HFF-Myc (cell line): ENCODE results near the gene DDR2.

ENCODE experiments used
- DNase-seq: peaks from one replicate; pipeline ENCODE4 v3.0.0-alpha.2; 2011; ENCODE audit warnings: low read depth; ENCODE audit errors: extremely low read depth
- H3K4me3 ChIP-seq: replicated peaks from 2 replicates; pipeline ENCODE4 v1.5.1; 2011; ENCODE audit warnings: low read depth, mild to moderate bottlenecking, control low read depth, low read length
- TF ChIP-seq, protein P1 (sequence below): IDR thresholded peaks from 2 replicates; pipeline ENCODE4 v1.5.1; 2012; ENCODE audit warnings: mild to moderate bottlenecking, low read depth, low read length, control low read depth; ENCODE audit errors: missing control alignments

DDR2 gene

DNA sequence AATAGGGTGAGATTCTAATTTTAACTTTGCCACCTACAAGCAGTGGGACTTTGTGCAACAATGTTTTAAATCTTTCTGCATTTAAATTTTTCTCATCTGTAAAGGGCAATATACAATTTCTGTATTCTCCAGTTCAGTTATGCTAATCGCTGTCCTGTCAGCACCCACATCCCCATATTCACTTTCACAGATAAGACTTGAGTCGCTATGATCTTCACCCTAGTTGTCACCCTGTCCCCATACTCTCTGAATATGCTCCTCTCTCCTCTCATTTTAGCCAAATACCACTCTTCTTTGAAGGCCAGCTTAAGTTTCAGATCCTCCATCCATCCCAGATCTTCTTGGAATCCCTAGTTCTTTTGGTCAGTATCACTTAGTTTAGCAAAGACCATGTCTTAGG is 8.8 kb downstream of the DDR2 start:
- H3K4me3 ChIP-seq = no peak overlapping the region
- no peak for DNase-seq
- TF ChIP-seq, protein P1, sequence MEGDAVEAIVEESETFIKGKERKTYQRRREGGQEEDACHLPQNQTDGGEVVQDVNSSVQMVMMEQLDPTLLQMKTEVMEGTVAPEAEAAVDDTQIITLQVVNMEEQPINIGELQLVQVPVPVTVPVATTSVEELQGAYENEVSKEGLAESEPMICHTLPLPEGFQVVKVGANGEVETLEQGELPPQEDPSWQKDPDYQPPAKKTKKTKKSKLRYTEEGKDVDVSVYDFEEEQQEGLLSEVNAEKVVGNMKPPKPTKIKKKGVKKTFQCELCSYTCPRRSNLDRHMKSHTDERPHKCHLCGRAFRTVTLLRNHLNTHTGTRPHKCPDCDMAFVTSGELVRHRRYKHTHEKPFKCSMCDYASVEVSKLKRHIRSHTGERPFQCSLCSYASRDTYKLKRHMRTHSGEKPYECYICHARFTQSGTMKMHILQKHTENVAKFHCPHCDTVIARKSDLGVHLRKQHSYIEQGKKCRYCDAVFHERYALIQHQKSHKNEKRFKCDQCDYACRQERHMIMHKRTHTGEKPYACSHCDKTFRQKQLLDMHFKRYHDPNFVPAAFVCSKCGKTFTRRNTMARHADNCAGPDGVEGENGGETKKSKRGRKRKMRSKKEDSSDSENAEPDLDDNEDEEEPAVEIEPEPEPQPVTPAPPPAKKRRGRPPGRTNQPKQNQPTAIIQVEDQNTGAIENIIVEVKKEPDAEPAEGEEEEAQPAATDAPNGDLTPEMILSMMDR = no peak

DNA sequence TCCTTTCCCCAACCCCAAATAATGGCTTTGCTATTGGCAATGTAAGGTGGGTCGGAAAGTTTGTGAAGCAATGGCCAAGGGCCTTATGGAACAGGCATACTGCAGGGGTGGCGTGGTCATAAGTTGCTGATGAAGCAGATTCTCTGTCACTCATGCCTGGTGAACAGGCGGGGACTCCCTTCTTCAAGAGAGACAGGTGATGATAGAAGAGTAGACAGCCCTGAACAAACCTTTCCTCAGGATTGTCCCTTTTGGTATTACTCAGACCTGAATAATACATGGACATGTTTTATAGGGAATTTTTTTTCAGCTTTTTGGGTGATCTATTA is 12.7 kb downstream of the DDR2 start:
- no peak for DNase-seq
- H3K4me3 ChIP-seq = no peak overlapping the region
- TF ChIP-seq, protein P1 = no peak

DNA sequence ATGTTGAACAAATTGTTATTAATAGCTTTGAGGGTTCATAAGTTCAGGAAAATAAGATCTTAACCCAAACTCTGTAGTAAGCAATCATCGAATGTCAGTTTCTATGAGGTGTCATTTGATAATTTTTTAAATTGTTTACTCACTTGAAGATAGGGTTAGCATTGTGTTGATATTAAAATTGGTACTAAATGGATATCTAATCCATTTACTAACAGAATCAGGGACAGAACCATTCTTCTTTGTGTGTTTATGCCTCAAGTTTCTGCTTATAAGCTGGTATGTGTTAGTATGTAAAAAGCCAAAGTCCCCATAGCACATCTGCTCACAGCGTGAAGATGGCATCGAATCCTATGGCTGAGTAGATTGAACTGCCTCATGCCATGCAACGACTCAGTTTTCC is 13.4 kb downstream of the DDR2 start:
- TF ChIP-seq, protein P1 = no peak
- H3K4me3 ChIP-seq = no peak overlapping the region
- no peak for DNase-seq

DNA sequence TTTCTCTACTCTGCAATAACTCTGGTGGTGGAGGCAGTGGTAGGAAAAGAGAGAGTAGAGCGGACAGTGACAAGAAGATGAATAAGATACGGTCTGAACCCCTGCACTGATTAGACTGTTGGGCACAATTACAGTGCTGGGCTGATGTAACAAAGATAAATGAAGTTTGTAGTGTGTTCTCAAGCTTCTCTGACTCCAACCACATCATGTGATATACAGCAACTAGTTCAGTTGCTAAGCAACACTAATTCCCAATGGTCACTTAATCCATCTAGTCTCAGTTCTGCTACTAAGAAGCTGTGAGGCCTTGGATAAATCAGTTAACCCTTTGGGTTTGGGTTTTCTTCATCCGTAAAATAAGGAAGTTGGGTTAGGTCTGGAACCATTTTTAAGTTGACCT is 17.3 kb downstream of the DDR2 start:
- no peak overlapping the region for H3K4me3 ChIP-seq
- no peak for DNase-seq
- TF ChIP-seq, protein P1 = no peak

DNA sequence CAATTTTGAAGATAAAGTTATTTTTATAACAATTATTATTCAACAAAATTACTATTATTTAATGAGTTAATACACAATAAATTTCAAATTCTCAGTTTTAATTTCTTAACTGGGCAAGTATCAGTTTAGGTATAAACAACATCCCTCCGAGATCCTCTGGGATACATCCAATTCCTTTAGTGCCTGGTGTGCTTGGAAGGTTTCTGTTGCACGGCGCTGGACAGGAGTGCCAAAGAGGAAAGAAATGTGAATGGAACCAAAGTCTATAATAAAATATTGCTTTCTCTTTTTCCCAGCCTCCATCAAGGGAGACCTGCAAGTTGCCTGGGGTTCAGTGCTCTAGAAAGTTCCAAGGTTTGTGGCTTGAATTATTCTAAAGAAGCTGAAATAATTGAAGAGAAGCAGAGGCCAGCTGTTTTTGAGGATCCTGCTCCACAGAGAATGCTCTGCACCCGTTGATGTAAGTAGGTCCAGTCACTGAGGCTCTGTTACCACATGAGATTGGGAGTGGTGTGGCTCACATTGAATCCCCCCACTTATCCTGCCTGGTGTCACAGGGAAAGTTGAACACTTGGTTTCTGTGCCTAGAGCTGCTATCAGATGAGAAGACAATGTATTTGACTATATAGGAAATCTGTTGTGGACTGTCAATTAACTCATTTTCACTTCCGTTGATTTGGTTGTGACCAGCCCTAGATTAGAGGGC is 22.8 kb downstream of the DDR2 start:
- TF ChIP-seq, protein P1 = no peak
- no peak overlapping the region for H3K4me3 ChIP-seq
- no peak for DNase-seq

DNA sequence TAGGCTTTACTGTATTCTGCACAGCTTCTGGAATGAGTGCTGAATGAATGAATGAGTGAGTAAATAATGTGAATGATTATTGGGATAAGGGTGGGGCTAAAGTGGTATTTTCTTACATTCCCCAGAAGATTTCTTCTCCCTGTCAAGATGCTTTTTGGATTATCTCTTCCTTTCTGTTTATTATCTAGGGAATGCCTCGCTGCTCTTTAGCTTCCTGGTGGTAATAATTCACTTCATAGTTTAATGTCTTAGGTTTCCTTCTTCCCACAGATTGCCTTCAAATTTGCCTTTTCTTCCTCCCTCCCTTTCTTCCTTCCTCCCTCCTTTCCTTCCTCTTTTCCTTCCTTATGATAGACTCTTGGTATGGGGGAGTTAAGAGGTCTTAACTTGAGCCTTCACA is 24.0 kb downstream of the DDR2 start:
- TF ChIP-seq, protein P1 = no peak
- no peak for DNase-seq

DNA sequence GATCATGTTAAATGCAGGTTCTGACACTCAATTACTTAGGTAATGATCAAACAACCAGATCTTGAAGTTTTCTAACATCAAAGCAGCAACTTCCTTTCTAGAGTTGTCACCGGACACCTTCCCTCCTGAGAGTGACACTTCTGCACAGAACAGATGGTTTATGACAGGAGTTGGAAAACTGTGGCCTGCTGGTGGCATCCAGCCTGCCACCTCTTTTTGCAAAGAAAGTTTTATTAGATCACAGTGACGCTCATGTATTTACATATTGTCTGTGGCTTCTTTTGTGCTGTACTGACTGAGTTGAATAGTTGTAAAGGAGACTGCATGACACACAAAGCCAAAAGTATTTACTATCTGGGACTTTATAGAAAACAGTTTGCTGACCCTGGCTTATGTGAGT is 28.3 kb downstream of the DDR2 start:
- H3K4me3 ChIP-seq = no peak overlapping the region
- TF ChIP-seq, protein P1 = no peak
- no peak for DNase-seq

More for the DNA sequence above, 24.0 kb downstream of the DDR2 start:
- H3K4me3 ChIP-seq = no peak overlapping the region
